ENCODE measurements around the gene CDH4.
"Not testable (repeated sequence)": the region's sequence is repeated elsewhere in the genome, so short reads cannot be mapped to it uniquely, and the experiment has no call there.

CDH4 gene

DNA sequence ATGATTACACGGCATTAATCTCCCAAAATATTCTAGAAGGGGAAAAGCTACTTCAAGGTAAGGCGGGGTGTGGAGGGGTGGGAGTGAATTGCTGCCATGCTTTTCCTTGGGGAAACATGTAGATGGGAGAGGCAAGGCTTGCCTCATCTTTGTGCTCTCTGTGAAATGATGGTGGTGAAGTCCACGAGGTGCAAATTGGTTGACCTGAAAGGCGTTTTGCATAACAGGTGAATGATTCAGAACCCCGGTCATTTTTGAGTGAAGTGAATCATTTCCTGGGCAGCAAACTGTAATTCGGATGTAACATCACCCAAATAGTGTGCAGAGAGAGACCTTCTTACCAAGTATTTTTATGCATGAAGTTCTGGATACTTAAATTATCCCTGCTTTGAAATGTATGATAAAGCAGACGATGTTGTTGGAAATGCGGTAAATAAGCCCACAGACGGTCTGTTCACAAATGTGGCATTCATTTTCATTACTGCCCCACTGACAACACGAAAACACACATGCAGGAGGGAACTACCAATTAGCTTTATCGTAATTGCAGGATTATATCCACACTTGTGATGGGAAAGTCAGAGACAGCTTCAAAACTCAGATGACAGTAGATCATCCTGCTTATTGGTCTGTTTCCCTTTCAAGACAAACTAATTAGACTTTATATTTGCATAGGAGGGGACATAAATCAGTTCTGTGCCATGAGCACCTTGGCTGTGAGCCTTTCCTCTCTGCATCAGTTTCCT lies 3.0 kb downstream of the CDH4 start:
- DNase-seq = no peak

DNA sequence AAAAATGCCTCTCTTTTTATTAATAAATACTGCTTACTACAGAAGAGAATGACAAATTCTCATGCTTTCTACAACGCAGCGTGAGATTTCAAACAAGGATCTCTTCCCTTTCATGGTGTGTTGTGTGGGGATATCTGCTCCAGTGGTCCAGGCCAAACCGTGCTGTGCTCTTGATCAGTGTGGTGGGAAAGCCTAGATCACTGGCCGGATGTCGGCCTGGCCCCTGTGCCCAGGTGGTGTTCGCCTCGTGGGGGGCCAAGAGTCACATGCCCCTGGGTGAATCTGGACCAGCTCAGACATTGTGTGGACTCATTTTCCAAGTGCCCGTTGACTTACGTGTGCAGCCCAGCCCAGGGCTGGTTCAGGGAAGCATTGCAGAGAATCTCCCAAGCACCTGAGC lies 4.3 kb downstream of the CDH4 start:
- DNase-seq = no peak

DNA sequence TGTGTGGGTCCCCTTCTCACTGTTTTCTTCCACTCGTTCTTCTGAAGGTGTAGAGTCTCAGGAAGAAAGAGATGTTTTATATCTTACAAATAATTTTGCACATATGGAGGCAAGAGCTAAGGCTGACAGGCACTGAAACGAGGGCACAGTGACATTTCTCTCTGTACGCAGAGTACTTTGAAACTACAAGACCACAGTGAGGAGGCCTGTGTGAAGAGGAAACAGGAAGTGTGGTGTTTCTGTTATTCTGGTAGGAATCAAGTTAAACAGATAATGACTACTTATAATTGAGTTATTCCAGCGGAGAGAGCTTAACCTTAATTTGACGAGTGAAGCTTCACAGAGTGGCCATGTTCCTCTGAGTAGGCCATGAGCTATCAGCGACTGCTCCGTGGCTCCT lies 4.8 kb downstream of the CDH4 start:
- DNase-seq = no peak

DNA sequence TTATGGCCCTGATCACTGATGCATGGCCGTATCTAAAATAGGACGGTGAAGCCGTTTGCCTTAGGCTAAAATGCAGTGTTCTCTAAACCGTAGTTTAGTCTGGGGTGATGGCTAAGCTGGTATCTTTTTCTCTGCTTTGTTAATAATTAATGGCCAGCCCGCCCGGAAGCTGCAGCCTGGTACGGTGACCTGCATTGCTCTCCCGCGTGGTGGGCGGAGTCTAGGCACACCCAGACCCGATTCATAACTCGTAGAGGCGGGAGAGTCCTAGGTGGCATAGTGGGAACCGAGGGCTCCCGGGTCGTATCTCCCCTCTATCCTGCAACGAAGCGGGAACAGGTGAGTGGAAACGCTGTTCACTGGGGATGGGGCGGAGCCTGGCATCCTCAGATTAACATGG lies 5.5 kb downstream of the CDH4 start:
- DNase-seq = no peak

DNA sequence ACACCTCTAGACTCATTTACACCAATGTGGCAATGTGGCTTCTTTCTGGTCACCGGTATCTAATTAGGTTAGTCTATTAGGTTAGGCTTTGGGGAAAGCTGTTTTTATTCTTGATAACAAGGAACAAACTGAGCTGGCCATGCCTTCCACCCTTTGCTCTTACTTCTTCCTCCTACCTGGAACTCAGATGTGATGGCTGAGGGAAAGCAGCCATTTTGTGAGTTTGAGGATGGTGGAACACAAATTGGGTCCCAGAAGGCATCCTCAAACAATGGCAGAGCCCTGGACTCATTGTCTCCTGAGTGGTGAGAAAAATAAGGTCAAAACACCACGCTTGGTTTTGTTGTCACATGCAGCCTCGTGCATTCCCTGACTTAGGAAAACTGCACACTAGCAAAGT lies 7.7 kb downstream of the CDH4 start:
- no peak for DNase-seq

DNA sequence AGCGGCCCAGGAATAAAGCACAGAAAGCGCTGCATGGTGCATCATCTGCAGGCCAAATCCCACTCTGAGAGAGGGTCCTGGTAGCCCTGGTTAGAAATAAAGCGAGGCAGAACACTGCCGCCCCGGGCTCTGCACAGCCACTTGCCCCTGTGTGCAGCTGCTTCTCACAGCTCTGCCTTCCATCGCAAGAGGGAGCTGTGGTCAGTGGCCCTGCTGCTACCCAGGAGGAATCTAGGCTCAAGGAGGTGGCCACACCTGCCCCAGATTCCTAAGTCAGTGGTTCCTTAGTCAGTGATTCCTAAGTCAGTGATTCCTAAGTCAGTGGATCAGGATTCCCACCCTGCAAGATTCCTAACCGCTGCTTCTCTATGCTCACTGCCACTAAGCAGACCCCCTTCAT lies 8.8 kb downstream of the CDH4 start:
- no peak for DNase-seq

DNA sequence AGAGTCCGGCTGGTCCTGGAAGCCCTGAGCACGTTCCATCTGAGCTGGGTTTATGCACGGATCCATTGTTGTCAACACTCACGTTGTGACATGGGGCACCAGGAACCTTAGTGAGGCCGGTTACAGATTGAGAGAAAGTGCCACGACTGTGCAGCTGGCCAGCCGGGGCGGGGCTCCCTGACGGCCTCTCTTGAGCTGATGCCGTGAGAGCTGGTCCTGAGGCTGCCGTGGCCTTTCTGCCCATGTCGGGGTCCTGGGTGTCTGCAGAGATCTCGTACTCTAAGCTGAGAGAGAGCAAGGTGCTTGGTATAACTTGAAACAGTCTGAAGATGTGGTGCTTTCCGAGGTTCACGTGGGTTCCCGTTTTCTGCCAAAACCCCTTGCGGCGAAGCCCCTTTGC lies 10.0 kb downstream of the CDH4 start:
- no peak for DNase-seq

DNA sequence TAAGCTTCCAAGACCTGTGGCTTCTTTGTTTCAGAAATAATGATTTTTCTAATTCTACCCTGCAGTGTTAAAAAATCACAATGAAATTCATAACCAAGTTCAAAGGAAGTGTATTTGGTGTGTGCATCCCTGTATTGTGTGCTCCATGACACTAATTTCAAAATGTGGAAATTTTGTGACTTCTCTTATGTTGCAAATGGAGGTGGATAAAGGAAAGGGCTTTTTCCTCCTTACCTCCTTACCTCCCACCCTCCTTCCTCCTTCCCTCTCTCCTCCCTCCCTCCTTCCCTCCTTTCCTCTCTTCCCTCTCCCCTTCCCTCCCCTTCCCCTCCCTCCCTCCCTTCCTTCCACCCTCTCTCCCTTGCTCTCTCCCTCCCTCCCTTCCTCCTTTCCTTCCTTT lies 10.5 kb downstream of the CDH4 start:
- no peak for DNase-seq

DNA sequence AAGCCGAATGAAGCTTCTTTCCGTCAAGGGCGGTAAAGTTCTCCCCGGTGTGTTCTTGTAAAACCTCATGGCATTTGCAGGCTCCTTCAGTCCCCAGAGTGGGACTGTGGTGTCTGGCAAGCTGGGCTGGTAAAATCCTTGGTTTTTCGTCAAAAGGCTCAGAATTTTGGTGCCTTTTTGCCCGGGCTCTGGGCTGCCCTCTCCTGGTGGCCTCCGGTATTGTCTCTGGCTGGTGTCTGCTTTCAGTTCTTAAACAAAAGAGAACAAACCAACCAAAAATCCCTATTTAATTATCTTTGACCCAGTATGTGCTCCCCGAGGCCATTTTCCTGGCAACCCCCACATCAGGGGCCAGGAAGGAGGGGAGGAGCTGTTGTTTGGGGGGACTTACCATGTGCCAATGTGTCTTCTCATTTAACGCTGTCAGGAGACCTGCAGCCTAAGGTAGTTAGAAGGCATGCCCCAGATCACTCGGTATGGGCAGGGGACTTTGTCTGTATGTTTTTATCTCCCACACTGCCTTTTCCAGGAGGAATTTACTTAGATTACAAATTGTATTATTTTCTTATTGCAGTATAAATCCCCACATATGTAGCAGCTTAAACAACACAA lies 11.1 kb downstream of the CDH4 start:
- no peak for DNase-seq

DNA sequence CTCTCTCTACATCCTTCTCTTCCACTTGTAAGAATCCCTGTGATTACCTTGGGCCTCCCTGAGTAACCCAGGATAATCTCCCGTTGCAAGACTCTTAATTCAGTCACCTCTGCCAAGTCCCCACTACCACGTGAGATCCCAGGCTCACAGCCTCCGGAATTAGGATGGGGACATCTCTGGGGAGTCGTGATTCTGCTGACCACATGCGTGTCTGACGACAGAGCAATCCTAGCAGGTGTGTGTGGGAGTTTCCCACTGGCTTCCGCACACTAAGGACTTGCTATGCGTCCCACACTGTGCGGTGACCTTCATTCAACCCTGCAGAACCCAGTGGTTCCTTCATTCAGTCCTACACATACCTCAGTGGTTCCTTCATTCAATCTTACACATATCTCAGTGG lies 11.9 kb downstream of the CDH4 start:
- no peak for DNase-seq

DNA sequence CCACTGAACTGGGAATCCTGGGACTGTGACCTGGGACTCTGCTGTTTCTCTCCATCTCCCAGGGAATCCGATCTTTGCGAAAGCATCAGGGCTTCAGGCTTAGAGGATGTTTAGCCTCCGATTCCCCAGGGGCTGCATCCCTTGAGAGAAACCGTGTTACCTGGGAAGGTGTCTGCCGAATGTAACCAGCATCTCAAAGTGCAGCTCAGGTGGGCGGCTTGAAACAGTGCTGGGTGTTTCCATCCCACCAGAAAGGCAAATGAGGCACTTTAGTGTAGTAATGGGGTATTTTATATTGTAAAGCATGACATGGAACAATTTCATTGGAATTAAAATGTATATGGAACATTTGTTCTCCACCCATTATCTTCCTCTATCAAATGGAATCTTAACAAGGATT lies 15.2 kb downstream of the CDH4 start:
- no peak for DNase-seq

DNA sequence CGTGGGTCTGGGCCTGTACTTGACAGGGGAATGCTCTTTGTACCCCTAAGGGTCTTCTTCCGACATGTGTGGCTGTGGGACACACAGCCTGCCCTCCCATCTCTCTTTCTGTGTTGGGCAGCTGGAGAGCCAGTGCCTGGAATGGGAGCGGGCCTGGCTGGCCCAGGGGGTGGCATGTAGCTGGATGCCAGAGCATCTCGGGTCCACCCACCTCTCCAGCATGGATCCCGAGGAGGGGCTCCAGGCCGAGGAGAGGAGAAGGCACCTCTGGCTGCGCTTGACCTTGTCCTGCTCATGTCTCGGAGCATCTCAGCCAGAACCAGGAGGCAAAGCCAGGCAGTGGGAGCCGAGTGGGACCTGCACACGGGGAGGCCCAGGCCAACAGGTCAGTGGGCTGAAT lies 16.0 kb downstream of the CDH4 start:
- no peak for DNase-seq

DNA sequence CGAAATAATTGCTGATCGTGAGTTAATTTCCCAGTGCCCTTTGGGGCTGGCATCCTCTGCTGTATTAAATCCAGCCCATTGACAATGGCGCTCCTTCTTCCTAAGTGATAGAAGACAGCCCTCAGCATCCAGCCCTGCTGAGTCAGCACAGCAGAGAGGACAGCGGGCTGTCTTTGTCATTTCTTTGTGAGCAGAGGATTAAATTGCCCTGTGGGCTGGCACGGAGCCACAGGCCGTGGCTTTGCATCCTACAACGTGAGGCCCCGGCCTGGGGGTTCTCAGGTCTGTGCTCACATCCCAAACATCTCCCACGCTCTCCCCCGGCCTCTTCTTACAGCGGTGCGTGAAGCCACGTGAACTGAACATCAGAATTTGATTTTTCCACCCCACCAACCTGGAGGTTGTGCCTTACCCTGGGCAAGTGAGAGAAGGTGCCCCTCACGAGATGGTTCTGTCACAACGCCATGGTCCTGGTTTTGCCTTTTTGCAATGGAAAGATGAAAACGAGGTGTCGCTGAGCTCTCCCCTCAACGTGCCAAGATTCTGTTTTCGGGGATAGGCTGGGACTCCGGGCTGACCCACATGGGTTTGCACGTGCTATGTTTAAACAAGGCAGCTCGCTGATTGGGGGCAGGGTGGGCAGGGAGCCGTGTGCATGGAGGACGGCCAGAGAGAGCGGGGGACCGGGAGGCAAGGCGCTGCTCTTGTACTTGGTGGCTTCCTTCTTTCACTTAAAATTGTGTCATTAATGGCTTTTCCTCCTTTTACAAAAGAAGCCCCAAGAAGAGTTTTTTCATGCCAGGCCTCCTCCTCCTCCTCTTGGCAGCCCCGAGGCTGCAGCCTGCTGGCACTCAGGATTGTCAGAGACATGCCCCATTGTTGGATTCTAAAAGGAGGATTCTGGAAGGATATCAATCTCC lies 19.5 kb downstream of the CDH4 start:
- no peak for DNase-seq

DNA sequence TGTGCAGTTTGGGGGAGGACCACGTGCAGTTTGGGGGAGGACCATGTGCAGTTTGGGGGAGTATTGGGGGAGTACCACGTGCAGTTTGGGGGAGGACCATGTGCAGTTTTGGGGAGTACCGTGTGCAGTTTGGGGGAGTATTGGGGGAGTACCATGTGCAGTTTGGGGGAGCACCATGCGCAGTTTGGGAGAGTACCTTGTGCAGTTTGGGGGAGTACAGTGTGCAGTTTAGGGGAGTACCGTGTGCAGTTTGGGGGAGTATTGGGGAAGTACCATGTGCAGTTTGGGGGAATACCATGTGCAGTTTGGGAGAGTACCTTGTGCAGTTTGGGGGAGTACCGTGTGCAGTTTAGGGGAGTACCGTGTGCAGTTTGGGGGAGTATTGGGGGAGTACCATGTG lies 21.0 kb downstream of the CDH4 start:
- DNase-seq = not testable (repeated sequence)

DNA sequence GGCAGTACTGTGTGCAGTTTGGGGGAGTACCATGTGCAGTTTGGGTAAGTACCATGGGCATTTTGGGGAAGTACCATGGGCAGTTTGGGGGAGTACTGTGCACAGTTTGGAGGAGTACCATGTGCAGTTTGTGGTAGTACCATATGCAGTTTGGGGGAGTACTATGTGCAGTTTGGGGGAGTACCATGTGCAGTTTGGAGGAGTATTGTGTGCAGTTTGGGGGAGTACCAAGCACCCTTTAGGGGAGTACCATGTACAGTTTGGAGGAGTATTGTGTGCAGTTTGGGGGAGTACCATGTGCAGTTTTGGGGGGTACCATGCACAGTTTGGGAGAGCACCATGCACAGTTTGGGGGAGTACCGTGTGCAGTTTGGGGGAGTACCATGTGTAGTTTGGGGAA lies 21.6 kb downstream of the CDH4 start:
- not testable (repeated sequence) for DNase-seq

DNA sequence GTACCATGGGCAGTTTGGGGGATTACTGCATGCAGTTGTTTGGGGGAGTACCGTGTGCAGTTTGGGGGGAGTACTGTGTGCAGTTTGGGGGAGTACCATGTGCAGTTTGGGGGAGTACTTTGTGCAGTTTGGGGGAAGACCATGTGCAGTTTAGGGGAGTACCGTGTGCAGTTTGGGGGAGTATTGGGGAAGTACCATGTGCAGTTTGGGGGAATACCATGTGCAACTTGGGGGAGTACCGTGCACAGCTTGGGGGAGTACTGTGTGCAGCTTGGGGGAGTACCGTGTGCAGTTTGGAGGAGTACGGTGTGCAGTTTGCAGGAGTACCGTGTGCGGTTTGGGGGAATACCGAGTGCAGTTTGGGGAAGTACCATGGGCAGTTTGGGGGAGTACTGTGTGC lies 22.3 kb downstream of the CDH4 start:
- no peak for DNase-seq

DNA sequence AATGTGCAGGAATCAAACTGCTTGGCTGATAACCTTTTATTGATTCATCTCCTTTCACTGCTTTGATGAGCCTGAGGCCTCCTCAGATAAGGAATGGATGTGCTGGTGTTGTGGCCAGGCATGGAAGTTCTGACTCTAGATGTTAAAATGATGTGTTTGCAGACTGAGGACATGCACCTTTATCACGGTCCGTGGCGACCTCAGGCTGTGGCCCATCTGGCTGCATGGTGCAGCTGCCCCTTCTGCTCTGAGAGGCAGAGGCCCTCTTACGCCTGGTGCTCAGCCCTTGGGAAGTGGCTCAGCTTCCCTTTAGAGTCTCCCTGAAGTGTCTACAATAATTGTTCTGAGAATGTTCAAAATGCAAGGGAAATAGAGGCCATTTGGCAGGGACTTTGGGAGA lies 26.2 kb downstream of the CDH4 start:
- no peak for DNase-seq

DNA sequence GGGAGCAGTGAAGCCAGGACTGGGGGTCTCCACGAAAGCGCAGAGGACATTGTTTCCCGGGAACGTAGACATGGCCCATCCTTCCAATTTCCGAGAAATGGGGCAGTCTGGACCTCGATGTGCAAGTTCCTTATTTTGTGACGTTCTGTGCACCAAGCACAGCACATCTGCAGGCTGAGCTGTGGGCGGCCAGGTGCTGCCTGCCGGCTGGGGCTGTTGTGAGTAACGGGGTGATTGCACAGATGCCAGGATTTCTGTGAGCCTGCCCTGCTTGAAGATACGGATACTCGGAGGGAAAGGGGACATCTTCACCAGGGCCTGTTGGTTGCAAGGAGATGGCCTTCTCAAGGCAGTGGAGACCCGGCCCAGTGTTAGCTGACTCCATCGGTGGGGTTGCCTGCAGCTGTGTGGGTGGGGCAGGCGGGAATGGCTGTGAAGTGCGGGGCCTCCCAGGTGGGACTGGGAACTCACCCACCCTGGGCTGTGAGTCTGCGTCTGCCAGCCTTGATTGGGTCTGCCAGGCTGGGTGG lies 27.6 kb downstream of the CDH4 start:
- no peak for DNase-seq

DNA sequence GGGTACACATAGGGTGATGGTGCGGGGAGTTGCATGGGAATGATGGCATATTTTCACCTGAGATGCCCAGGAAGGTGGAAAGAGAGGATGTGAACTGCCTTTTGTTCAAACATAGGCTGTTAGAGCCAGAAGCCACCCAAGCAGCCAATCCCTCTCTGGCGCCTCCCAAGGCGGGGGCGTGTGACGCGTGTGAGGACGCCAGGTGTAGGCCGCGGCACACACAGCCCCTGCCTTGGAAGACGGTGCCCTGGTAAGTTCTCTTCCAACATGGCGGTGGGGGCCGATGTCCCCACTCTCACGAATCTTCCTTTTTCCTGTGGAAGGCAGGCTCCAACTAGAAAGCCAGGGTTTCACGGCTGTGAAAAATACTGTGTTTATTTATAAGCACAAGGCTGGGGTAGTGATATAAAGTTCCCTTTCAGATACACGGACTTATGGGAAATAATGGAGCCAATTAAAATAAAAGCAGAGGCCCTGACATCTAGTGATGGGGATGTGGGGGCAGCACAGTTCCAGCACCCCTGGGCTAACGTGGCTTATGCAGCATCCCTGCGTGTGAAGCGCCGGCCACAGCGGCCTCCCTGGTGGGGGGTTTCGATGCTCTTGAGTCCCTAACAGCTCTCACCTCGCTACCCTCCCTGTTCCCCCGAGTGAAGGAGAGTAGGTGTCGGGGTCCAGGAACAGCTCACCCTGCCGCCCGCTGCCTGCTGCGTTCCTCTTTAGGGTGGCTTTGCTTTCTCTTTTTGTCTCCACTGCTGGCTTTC lies 28.3 kb downstream of the CDH4 start:
- DNase-seq = no peak

DNA sequence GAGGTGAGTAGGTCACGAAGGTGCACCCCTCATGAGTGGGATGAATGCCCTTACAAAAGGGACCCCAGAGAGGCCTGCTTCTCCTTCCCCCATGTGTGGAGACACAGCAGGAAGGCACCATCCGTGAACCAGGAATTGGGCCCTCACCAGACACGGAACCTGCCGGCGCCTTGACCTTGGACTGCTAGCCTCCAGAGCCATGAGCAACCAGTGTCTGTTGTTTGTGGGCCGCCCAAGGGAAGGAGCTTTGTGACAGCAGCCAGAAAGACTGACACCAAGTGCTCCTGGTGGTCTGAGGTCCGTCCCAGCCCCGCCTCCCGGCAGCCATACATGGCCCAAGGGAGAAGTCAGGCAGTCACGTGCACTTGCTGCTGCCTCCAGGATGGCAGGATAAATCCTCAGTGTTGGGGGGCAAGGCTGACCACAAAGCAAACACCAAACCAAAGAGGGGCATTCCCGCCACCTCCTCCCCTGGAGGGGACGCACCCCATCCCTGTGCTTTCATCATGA lies 29.3 kb downstream of the CDH4 start:
- DNase-seq = no peak

DNA sequence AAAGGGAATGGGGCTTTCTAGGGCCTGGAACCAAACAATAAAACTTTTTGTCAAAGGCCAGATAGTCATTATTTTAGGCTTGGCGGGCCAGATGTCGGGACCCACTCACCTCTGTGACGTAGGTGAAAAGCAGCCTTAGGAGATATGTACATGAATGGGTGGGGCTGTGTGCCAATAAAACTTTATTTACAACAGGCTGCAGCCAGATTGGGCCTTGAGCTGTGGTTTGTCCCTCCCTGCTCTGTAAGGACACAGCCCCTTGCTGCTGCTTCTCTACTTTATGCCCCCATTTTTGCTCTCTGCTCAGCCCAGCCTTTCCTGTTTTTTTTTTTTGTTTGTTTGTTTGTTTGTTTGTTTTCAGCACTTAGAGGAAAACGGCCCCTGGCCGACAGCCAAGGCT lies 32.7 kb downstream of the CDH4 start:
- DNase-seq = no peak

DNA sequence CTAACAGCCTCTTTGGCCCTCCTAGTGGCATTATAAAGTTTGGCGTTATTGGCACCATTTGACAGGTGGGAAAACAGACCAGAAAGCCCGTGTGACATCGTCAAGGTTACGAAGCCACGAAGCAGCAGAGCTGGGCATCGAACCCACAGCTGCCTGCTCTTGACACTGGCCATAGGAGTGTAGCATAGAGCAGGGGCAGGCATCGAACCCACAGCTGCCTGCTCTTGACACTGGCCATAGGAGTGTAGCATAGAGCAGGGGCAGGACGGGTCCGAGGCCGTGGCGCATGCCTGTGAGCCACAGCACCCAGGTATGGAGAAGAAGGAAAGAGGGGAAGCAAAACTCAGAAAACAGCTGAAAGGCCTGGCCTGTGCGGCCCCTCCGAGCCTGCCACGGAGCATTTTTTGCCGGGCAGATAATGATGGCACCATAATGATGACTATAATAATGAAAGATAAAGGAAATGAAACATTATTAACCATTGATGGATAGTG lies 33.1 kb downstream of the CDH4 start:
- DNase-seq = no peak

DNA sequence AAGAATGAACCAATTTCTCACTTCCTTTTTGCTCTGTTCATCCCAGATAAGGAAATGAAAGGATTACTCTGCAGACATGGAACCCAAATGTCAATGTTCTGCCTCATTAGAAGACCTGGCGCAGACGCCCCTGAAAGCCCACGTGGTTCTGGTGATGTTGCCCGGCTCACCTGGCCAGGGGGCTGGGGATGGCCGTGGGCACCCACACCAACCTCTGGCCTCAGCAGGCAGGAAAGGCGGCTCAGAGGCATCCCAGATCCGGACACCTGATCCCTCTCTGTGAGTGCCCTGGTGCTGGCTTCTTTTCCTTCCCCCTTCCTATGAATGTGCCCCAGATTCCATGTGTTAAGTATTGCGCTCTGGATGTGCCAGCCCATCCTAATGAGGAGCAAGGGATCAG lies 33.6 kb downstream of the CDH4 start:
- DNase-seq = no peak

All from NCI-H2107 (cell line).